Measurements from ENCODE around the gene EIF3A.

- no peak for TF ChIP-seq TAF1 (IDR thresholded peaks at IDR 0.05; ENCODE audit: low read depth, low read length)
- TF ChIP-seq POLR2A (IDR thresholded peaks at IDR 0.05; ENCODE audit: low read depth, low read length), result no peak
- TF ChIP-seq SPI1 (IDR thresholded peaks at IDR 0.05; ENCODE audit: low read depth, low read length), result 0 out of 2 replicates have a peak, but pooled peaks have one; percentile 38
- TF ChIP-seq POLR2AphosphoS5 (IDR thresholded peaks at IDR 0.05; ENCODE audit: low read depth, low read length), result peak; percentile 47; the same call in 1 of the 2 replicates
Observed at GRCh38 chr10:119030421-119031250, 50.0 kb downstream of the EIF3A start.
